ENCODE measurements around the gene SAMD11.

SAMD11 gene

DNA sequence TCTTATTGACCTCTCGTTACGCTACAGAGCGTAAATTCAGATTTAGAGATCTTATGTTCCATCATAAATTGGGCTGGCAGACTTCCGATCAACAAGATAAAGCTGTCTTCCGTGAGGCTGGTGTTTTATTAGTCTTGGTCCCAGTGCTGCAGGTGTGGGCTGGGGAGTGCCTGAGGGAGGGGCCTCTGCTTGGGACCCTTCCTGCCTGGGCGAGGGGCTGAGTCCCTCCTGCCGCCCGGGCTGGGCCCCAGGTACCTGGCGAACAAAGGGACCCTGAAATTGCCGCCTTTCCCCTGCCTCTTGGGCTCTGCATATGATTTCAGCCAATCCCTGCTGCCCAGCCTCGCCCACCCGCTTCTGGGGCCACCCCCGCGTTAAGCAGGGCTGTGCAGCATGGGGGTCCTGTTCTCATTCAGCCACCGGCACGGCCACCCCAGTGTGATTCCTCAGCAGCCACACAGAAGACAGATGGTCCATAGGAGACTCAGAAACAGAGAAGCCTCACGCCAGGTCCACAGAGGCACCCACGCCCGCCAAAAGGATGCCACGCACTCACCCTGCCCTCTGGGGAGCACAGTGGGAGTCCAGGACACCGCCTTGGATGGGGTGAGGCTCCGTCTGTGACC is 6.1 kb upstream of the SAMD11 start:
- DNase-seq = no peak

DNA sequence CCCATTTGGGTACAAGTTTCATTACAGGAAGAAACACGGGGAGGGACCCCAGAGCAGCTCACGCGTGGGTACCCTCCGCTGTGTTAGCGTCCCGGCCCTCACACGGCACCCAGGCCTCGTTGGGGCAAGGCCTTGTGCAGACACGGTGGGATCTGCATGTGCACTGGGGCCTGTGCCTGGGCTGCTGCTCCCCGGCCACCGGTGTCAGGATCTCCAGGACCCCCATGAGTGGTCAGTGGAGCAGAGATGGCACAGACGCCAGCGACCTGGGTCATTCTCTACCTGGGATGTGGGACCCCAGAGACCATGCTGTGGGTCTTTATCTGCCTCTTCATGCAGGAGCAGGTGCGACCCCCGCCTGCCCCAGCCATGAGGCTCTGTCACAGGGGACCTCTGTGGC is 5.4 kb upstream of the SAMD11 start:
- no peak for DNase-seq

- no peak for DNase-seq
Observed at GRCh38 chr1:918843-919242, 4.9 kb upstream of the SAMD11 start.

GRCh38 chr1:919271-919872 is 4.4 kb upstream of the SAMD11 start:
- no peak for DNase-seq

GRCh38 chr1:920010-920409 is 3.7 kb upstream of the SAMD11 start:
- DNase-seq = no peak

GRCh38 chr1:920521-920920 is 3.2 kb upstream of the SAMD11 start:
- DNase-seq = no peak

- DNase-seq = peak; percentile 51
Observed at GRCh38 chr1:921011-921837, 2.5 kb upstream of the SAMD11 start.

DNA sequence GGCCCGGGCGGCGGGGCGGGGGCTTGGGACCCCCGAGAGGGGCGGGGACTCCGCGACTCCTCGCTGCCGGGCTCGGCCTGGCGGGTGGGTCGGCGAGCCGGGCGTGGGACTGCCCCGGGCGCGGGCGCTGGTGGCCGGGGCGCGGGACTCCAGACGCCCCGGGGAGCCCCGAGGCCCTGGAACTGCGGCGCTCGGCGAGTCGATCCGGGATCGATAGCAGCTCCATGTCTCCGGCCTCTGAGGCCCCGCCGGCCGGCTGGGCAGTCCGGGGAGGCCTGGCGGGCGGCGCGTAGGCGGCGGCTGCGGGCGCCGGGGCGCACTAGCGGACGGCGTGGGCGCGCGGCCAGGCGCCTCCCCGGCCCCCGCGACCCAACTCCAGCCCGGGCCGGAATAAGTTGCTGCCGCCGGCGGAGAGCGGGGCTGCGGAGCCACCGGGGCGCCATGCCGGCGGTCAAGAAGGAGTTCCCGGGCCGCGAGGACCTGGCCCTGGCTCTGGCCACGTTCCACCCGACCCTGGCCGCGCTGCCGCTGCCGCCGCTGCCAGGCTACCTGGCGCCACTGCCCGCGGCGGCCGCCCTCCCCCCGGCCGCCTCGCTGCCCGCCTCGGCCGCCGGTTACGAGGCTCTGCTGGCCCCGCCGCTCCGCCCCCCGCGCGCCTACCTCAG is 400 bp downstream of the SAMD11 start:
- DNase-seq = no peak

GRCh38 chr1:924656-925560 is 1.2 kb downstream of the SAMD11 start:
- DNase-seq = peak; percentile 46

DNA sequence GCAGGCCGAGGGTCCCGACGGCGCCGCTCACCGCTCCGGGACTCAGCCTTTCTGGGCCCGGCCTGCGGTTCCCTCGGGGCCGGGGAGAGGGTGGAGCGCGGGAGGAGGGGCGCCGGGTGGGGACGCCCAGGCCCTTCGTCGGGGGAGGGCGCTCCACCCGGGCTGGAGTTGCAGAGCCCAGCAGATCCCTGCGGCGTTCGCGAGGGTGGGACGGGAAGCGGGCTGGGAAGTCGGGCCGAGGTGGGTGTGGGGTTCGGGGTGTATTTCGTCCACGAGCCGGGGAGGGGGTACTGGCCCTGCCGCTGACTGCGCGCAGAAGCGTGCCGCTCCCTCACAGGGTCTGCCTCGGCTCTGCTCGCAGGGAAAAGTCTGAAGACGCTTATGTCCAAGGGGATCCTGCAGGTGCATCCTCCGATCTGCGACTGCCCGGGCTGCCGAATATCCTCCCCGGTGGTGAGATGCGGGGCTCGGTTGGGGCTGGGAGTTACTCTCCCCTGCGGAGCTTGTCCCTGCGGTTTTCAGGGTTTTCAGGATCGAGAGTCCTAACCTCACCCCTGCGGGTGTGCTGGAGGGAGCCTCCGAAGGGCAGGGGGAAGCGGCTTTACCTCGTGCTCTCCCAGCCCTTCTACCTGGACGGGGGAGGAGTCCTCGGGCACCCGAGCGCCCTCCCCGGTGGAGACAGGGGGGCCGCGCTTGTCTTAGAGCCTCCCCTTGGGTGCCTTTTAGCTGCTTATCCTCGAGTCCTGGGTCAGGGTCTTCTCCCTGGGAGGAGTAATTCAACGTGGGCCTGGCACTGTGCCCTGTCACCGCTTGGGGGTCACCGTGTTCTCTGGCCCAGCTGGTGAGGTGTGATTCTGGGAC is 2.1 kb downstream of the SAMD11 start:
- DNase-seq = no peak

GRCh38 chr1:927234-927633 is 3.5 kb downstream of the SAMD11 start:
- no peak for DNase-seq

DNA sequence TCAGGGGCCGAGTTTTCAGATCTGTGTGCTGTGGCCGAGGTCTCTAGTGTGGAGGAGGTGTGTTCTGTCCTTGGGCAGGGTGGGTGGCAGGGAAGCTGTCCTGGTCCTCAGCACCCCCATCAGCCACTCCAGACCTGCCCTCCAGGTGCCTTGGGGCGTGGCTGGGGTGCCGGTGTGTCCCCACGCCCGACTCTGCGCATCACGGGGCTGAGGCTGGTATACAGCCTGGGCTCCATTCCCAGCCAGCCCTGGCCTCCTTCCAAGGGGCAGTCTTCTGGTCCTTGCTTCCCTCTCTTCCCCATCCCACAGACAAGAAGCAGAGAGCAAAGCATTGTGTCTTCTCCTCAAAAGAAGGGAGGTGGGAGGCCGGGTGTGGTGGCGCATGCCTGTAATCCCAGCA is 4.0 kb downstream of the SAMD11 start:
- DNase-seq = no peak

GRCh38 chr1:928825-929661 is 5.3 kb downstream of the SAMD11 start:
- no peak for DNase-seq

- DNase-seq = no peak
Observed at GRCh38 chr1:929712-930632, 6.2 kb downstream of the SAMD11 start.

DNA sequence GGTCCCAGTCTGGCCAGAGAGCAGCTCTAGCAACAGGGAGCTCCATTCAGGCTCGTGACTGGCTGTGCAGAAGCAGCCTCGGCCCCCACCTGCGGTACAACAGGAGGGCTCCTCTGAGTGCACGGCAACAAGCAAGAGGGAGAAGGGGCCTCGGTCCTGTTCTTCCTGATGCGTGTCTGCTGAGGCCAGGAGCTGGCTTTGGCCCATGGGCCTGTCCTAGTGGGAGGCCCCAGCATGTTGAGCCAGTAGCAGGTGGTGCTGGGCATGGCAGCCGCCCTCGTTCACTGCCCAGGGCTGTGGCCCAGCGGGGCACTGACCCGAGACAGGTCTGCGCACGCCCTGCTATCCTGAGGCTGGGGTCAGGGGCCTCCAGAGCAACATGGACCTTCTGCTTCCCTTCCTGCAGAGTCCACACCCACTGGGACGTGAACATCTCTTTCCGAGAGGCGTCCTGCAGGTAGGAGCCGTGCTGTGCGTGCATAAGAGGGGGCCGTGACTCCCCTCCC is 7.0 kb downstream of the SAMD11 start:
- no peak for DNase-seq

DNA sequence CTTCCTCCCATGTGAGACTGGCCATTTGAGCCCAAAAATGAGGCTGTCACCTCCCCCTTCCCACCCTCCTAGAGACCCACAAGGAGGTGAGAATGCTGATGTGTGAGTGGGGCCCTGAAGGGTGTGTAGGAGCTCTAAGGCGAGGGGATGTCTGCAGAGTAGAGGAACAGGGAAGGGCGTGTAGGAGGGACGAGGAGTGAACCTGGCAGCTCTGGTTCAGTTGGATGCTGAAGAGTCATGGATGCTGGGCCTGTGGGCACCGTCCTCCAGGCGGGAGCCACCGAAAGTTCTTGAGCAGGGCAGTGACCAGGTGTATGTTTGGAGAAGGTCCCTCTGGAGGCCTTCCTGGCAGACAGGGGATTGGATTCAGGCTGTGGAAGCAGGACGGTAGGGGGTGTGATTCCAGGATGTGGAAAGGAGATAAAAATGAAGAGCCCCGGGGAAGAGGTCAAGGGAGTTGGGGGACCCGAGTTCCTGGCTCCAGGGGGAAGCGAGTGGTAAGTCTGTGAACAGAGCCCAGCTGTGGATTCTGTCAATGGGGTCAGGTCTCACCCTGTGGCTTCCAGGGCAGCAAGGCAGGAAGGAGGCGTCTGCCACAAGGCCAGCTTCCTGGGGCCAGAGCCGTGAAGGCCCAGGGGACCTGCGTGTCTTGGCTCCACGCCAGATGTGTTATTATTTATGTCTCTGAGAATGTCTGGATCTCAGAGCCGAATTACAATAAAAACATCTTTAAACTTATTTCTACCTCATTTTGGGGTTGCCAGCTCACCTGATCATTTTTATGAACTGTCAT is 7.9 kb downstream of the SAMD11 start:
- no peak for DNase-seq

- DNase-seq = no peak
Observed at GRCh38 chr1:932173-932510, 8.4 kb downstream of the SAMD11 start.

DNA sequence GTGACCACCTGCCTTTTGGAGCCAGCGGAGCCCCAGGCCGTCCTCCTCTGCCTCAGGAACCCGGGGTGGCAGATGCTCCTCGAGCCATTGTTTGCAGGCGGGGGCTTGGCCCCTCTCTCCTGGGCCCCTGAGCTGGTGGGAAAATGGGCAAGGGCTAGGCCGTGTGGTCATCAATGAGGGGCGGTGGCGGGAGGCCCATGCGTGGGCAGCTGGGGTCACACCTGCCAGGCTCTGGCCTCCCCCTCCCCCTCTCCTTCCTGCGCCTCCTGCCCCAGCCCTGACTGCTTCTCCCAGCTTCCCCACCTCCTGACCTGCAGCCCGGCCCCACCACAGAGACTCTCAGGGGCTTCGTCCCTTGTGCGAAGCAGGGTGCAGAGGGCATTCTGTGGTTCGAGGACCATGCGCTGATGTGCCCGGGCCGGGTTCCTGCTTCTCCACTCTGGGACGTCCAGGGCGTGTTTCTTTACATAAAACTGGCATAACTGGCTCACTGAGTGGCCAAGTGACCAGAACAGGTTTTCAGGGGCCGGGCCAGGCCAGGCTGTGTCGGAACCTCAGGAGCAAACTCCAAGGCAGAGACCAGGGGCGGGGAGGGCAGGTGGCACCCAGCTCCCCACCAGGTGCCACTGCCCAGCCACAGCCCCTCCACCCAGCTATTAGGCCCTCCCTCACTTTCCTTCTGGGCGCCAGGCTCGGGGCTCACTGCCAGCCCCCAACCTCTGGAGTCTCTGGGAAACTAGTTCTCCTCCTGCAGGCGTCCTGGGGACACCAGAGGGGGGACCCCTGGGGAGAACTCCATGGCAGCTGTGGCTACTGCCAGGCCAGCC is 9.3 kb downstream of the SAMD11 start:
- no peak for DNase-seq
